ENCODE data around the gene SH3PXD2A.

Gene SH3PXD2A

GRCh38 chr10:103545771-103546281 lies 309.6 kb downstream of the SH3PXD2A start:
- no peak for DNase-seq (ENCODE audit: low read depth in 2 of 2)

GRCh38 chr10:103545366-103545765 lies 310.0 kb downstream of the SH3PXD2A start:
- no peak for DNase-seq (ENCODE audit: low read depth in 2 of 2)

GRCh38 chr10:103544657-103545310 lies 310.6 kb downstream of the SH3PXD2A start:
- DNase-seq (ENCODE audit: low read depth in 2 of 2), result no peak

All from fibroblast of skin of left quadriceps (primary cell).